HepG2 (cell line): ENCODE data around the gene BAZ2A. TPM values are rescaled to one million over a fixed set of nuclear protein-coding genes. Genes with fewer than 3 reads are reported as not detected.
A peak's percentile ranks its signal among the peaks of the same experiment; 100 is the strongest.

Experiments
- ATAC-seq: fragments of 200-7000 bp; cut with Tn5 transposase; 3 replicates; pipeline ENCODE4 v1.9.1; 2020; ENCODE audit warnings: mild to moderate bottlenecking, moderate library complexity
- Bru-seq: library from RNA; stranded (reverse); fragments of 400-500 nt; gene quantifications from one replicate; lab custom pipeline; 2021; lab: Mats Ljungman, UMichigan
- BruChase-seq, 2 experiments: library from RNA; stranded (reverse); fragments of 400-500 nt; gene quantifications; one replicate each; lab custom pipeline; 2021; lab: Mats Ljungman, UMichigan
- BruUV-seq: library from RNA; stranded (reverse); fragments of 400-500 nt; replicated peaks from 2 replicates; lab custom pipeline; 2021; lab: Mats Ljungman, UMichigan
- CTCF ChIA-PET: fragments of 300-600 bp; formaldehyde crosslinking; extraction: SDS; loops from one replicate; lab custom pipeline; 2021; ENCODE audit warnings: low total read pairs, inconsistent platforms, low intra/inter-chr PET ratio; lab: Yijun Ruan, JAX
- POLR2A ChIA-PET: fragments of 350-600 bp; sonication (Branson Sonifier 250); formaldehyde crosslinking; loops from one replicate; lab custom pipeline; 2020; ENCODE audit warnings: antibody characterized with exemption, inconsistent platforms; lab: Yijun Ruan, JAX
- DNase-seq: peaks from one replicate; pipeline ENCODE4 v3.0.0-alpha.2; 2015; ENCODE audit warnings: low spot score
- FAIRE-seq: peaks from 3 replicates; lab custom pipeline; 2011; peaks lifted over from hg19 to GRCh38; lab: Jason Lieb, UNC
- H2AFZ ChIP-seq: one replicate; pipeline ENCODE4 v1.6.1; 2011; ENCODE audit warnings: low read length, inconsistent platforms
- H3K27ac ChIP-seq: fragments of 300-600 bp; 3 replicates; pipeline ENCODE4 v1.8.0; 2011; ENCODE audit warnings: mixed run types, mild to moderate bottlenecking, mixed read lengths, low read length, inconsistent platforms; ENCODE audit not compliant: insufficient read depth; ENCODE audit errors: extremely low read length
- H3K27me3 ChIP-seq, 2 experiments: fragments of 200-600 bp in 1 of 2; 2 replicates in 1 of 2; 3 replicates in 1 of 2; pipeline versions ENCODE4 v1.6.0 to v1.8.0; 2011; ENCODE audit warnings: low read length in 2 of 2, mild to moderate bottlenecking in 2 of 2, moderate library complexity in 2 of 2, inconsistent platforms in 1 of 2; ENCODE audit not compliant: insufficient read depth in 2 of 2, control insufficient read depth in 1 of 2
- H3K36me3 ChIP-seq, 2 experiments: fragments of 200-600 bp in 1 of 2; replicated peaks in 1 of 2; 2 replicates in 1 of 2; 3 replicates in 1 of 2; pipeline versions ENCODE4 v1.5.1 to v1.8.0; 2011; ENCODE audit warnings: low read length in 2 of 2, inconsistent platforms in 1 of 2; ENCODE audit not compliant: insufficient read depth in 2 of 2, control insufficient read depth in 1 of 2
- H3K4me1 ChIP-seq: 2 replicates; pipeline ENCODE4 v1.5.1; 2012; ENCODE audit warnings: low read length, inconsistent platforms; ENCODE audit not compliant: insufficient read depth
- H3K4me2 ChIP-seq: 2 replicates; pipeline ENCODE4 v1.6.0; 2011; ENCODE audit warnings: low read depth, low read length, inconsistent platforms
- H3K4me3 ChIP-seq, 3 experiments: fragments of 200-600 bp in 1 of 3; sonication (generic), shearing (Covaris generic) in 1 of 3; replicated peaks in 1 of 3; 2 replicates each; pipeline ENCODE4 v1.5.1; 2011 to 2016; ENCODE audit warnings: low read length in 3 of 3, inconsistent platforms in 2 of 3, low read depth in 2 of 3, mild to moderate bottlenecking in 2 of 3, control low read depth in 1 of 3, mixed read lengths in 1 of 3; ENCODE audit not compliant: insufficient read depth in 1 of 3
- H3K79me2 ChIP-seq: one replicate; pipeline ENCODE4 v1.6.1; 2011; ENCODE audit warnings: low read length, inconsistent platforms; ENCODE audit not compliant: insufficient read depth
- H3K9ac ChIP-seq: 2 replicates; pipeline ENCODE4 v1.6.0; 2011; ENCODE audit warnings: mild to moderate bottlenecking, low read depth, low read length, inconsistent platforms; ENCODE audit not compliant: insufficient read depth
- H3K9me3 ChIP-seq: 2 replicates; pipeline ENCODE4 v1.5.1; 2012; ENCODE audit warnings: mild to moderate bottlenecking, low read length
- H4K20me1 ChIP-seq: 2 replicates; pipeline ENCODE4 v1.6.0; 2011; ENCODE audit warnings: inconsistent platforms, mild to moderate bottlenecking, low read length, moderate library complexity; ENCODE audit not compliant: insufficient read depth
- CAMTA2 ChIP-seq: sonication (generic); formaldehyde crosslinking; IDR thresholded peaks from 2 replicates; pipeline ENCODE4 v1.4.0; 2020; ENCODE audit warnings: mild to moderate bottlenecking, missing genetic modification reagents, borderline replicate concordance
- DDIT3 ChIP-seq: sonication (generic); formaldehyde crosslinking; IDR thresholded peaks from 2 replicates; pipeline ENCODE4 v1.4.0; 2020; ENCODE audit warnings: mild to moderate bottlenecking, missing genetic modification reagents
- MIER2 ChIP-seq: IDR thresholded peaks from 2 replicates; pipeline ENCODE4 v1.6.1; 2016; ENCODE audit warnings: missing biosample characterization, missing genetic modification reagents
- MTF1 ChIP-seq: sonication (generic); formaldehyde crosslinking; IDR thresholded peaks from 2 replicates; pipeline ENCODE4 v1.5.0; 2020; ENCODE audit warnings: missing genetic modification reagents
- SAP130 ChIP-seq: IDR thresholded peaks from 2 replicates; pipeline ENCODE4 v1.6.1; 2016; ENCODE audit warnings: low read depth
- SP1 ChIP-seq, 2 experiments: fragments of 450-650 bp in 1 of 2; sonication (generic) in 1 of 2; formaldehyde crosslinking in 1 of 2; IDR thresholded peaks; 2 replicates each; pipeline versions ENCODE4 v1.4.0 to v1.6.1; 2016 to 2020; ENCODE audit warnings: missing genetic modification reagents in 1 of 2
- ZNF160 ChIP-seq: sonication (generic); formaldehyde crosslinking; IDR thresholded peaks from 2 replicates; pipeline ENCODE4 v1.8.0; 2022; ENCODE audit warnings: mild to moderate bottlenecking, inconsistent platforms, missing genetic modification reagents
- ZNF362 ChIP-seq: sonication (generic); formaldehyde crosslinking; IDR thresholded peaks from 2 replicates; pipeline ENCODE4 v1.4.0; 2020; ENCODE audit warnings: missing genetic modification reagents, mild to moderate bottlenecking, borderline replicate concordance
- WGBS: methylation state at CpG from one replicate; pipeline ENCODE4 v1.1.6; 2017; ENCODE audit warnings: low lambda C conversion rate; 5-methylcytosine and 5-hydroxymethylcytosine counted together
- in situ Hi-C: cut with HindIII; loops from 2 replicates; pipeline ENCODE4 v1.10.0; 2017; ENCODE audit warnings: low pct_unique_long_range_greater_than_20kb; ENCODE audit not compliant: extremely low pct_ligation_motif_present
- intact Hi-C: fragments of 100-400 bp; cut with micrococcal nuclease; formaldehyde crosslinking; loops from one replicate; pipeline ENCODE4 v1.10.0; 2022; ENCODE audit not compliant: unreplicated experiment
- long read RNA-seq, 2 experiments: library from RNA in 1 of 2; library from polyadenylated mRNA in 1 of 2; stranded (forward) in 1 of 2; unstranded in 1 of 2; transcript quantifications; one replicate each; pipeline ENCODE4 v2.0.0, GENCODE V29; 2019 to 2022
- polyA minus RNA-seq, 3 experiments: library from RNA; depleted of rRNA, polyadenylated mRNA; stranded (reverse); fragments of >200 nt; gene quantifications; 2 replicates each; pipeline ENCODE4 v1.2.3, GENCODE V29; 2011; ENCODE audit warnings: low replicate concordance in 1 of 3
- polyA plus RNA-seq, 8 experiments: library from polyadenylated mRNA; depleted of rRNA in 3 of 8; stranded (reverse) in 7 of 8; unstranded in 1 of 8; fragments of >200 nt; fragmentation: Illumina TruSeq in 4 of 8; extraction: Trizol in 4 of 8; gene quantifications; 2 replicates each; pipeline versions ENCODE4 v1.2.1 to v1.2.3, GENCODE V29; 2011 to 2016; ENCODE audit warnings: low read depth in 4 of 8, missing spikeins in 1 of 8, mixed read lengths in 1 of 8; ENCODE audit not compliant: insufficient read depth in 1 of 8
- total RNA-seq, 5 experiments: library from RNA; depleted of rRNA; stranded (reverse); fragments of >200 nt; fragmentation: Illumina TruSeq; extraction: Trizol; gene quantifications; 2 replicates each; pipeline ENCODE4 v1.2.3, GENCODE V29; 2016; ENCODE audit warnings: low read depth in 1 of 5
- TF ChIP-seq, protein P1 (sequence below): sonication (generic); formaldehyde crosslinking; IDR thresholded peaks from 2 replicates; pipeline ENCODE4 v1.4.0; 2020; ENCODE audit warnings: missing genetic modification reagents
- TF ChIP-seq, protein P2 (sequence below): sonication (generic); formaldehyde crosslinking; IDR thresholded peaks from 2 replicates; pipeline ENCODE4 v1.5.0; 2020; ENCODE audit warnings: mild to moderate bottlenecking, missing genetic modification reagents

The BAZ2A gene
- total RNA-seq (2016; rRNA removed; fragmentation: Illumina TruSeq; extraction: Trizol): 21.8 and 25.5 TPM in 2 replicates
- 7.5 and 9.3 TPM in 2 replicates for total RNA-seq (2016; cell fraction: cytosol; rRNA removed; fragmentation: Illumina TruSeq; extraction: Trizol; ENCODE audit: low read depth)
- 19.6 and 20.3 TPM in 2 replicates for total RNA-seq (2016; cell fraction: insoluble cytoplasmic fraction; rRNA removed; fragmentation: Illumina TruSeq; extraction: Trizol)
- total RNA-seq (2016; cell fraction: membrane; rRNA removed; fragmentation: Illumina TruSeq; extraction: Trizol): 10.4 and 11.5 TPM in 2 replicates
- total RNA-seq (2016; cell fraction: nucleus; rRNA removed; fragmentation: Illumina TruSeq; extraction: Trizol): 26.9 and 27.3 TPM in 2 replicates
- 63.5 and 73.5 TPM in 2 replicates for polyA plus RNA-seq (2011; rRNA removed)
- 26.0 and 27.6 TPM in 2 replicates for polyA plus RNA-seq (2011; cell fraction: cytosol; rRNA removed)
- 119 and 134 TPM in 2 replicates for polyA plus RNA-seq (2011; cell fraction: nucleus; rRNA removed)
- 46.0 and 50.1 TPM in 2 replicates for polyA plus RNA-seq (2012)
- 0.96 and 1.7 TPM in 2 replicates for polyA plus RNA-seq (2016; cell fraction: cytosol; fragmentation: Illumina TruSeq; extraction: Trizol; ENCODE audit: low read depth)
- 18.5 and 25.0 TPM in 2 replicates for polyA plus RNA-seq (2016; cell fraction: insoluble cytoplasmic fraction; fragmentation: Illumina TruSeq; extraction: Trizol; ENCODE audit: low read depth)
- 4.6 and 4.7 TPM in 2 replicates for polyA plus RNA-seq (2016; cell fraction: membrane; fragmentation: Illumina TruSeq; extraction: Trizol; ENCODE audit: low read depth)
- 52.0 and 52.8 TPM in 2 replicates for polyA plus RNA-seq (2016; cell fraction: nucleus; fragmentation: Illumina TruSeq; extraction: Trizol; ENCODE audit: insufficient read depth, low read depth)
- 99.4 and 117 TPM in 2 replicates for polyA minus RNA-seq (2011; rRNA and poly(A)+ RNA removed; ENCODE audit: low replicate concordance)
- polyA minus RNA-seq (2011; cell fraction: cytosol; rRNA and poly(A)+ RNA removed): 47.0 and 52.8 TPM in 2 replicates
- polyA minus RNA-seq (2011; cell fraction: nucleus; rRNA and poly(A)+ RNA removed): 86.6 and 108 TPM in 2 replicates
- Bru-seq, nascent RNA: percentile 76 among the genes with signal in this experiment
- BruChase-seq, experiment 1, labeled RNA remaining after a 6-hour chase: percentile 93 among the genes with signal in this experiment
- BruChase-seq, experiment 2, labeled RNA remaining after a 2-hour chase: percentile 88 among the genes with signal in this experiment
- long read RNA-seq, experiment 1, full-length matches to known transcripts: 1 of 20 reads
- long read RNA-seq, experiment 1, partial matches to known transcripts: 10 of 20 reads
- long read RNA-seq, experiment 1, other reads (novel, unspliced or antisense): 9 of 20 reads
- long read RNA-seq, experiment 2, full-length matches to known transcripts: 1 of 124 reads
- long read RNA-seq, experiment 2, partial matches to known transcripts: 49 of 124 reads
- long read RNA-seq, experiment 2, other reads (novel, unspliced or antisense): 74 of 124 reads

GRCh38 chr12:56630180-56630632 lies at the start of gene BAZ2A:
Gene BAZ2A (minus strand): TSS chr12:56630326. CDS start chr12:56617530, 12,796 bp downstream.
- no TSS peak for BruUV-seq
- peaks cover 68% of the 10 kb centered on the region for H3K4me1 ChIP-seq
- POLR2A ChIA-PET: interaction anchor here (0.6 to 1.0 kb wide), 3 partner anchors 15 to 112 kb away, joined by 3 to 4 read pairs (median 3); partner anchors contain the start of gene ATP5F1B
- TF ChIP-seq ZNF362 (CRISPR knock-in tag) (peak; percentile 43; the same call in 1 of the 2 replicates), DDIT3 (CRISPR knock-in tag) (no peak), SAP130 (peak; percentile 91), CAMTA2 (CRISPR knock-in tag) (0 out of 2 replicates have a peak, but pooled peaks have one; percentile 57), SP1 (IDR thresholded peaks at IDR 0.05) (no peak), SP1 (CRISPR knock-in tag; IDR thresholded peaks at IDR 0.05) (peak; percentile 83), MTF1 (CRISPR knock-in tag) (no peak), ZNF160 (CRISPR knock-in tag) (no peak), MIER2 (CRISPR knock-in tag) (peak; percentile 14; the same call in 1 of the 2 replicates)
- TF ChIP-seq, protein P1, sequence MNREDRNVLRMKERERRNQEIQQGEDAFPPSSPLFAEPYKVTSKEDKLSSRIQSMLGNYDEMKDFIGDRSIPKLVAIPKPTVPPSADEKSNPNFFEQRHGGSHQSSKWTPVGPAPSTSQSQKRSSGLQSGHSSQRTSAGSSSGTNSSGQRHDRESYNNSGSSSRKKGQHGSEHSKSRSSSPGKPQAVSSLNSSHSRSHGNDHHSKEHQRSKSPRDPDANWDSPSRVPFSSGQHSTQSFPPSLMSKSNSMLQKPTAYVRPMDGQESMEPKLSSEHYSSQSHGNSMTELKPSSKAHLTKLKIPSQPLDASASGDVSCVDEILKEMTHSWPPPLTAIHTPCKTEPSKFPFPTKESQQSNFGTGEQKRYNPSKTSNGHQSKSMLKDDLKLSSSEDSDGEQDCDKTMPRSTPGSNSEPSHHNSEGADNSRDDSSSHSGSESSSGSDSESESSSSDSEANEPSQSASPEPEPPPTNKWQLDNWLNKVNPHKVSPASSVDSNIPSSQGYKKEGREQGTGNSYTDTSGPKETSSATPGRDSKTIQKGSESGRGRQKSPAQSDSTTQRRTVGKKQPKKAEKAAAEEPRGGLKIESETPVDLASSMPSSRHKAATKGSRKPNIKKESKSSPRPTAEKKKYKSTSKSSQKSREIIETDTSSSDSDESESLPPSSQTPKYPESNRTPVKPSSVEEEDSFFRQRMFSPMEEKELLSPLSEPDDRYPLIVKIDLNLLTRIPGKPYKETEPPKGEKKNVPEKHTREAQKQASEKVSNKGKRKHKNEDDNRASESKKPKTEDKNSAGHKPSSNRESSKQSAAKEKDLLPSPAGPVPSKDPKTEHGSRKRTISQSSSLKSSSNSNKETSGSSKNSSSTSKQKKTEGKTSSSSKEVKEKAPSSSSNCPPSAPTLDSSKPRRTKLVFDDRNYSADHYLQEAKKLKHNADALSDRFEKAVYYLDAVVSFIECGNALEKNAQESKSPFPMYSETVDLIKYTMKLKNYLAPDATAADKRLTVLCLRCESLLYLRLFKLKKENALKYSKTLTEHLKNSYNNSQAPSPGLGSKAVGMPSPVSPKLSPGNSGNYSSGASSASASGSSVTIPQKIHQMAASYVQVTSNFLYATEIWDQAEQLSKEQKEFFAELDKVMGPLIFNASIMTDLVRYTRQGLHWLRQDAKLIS: no peak
- TF ChIP-seq, protein P2, sequence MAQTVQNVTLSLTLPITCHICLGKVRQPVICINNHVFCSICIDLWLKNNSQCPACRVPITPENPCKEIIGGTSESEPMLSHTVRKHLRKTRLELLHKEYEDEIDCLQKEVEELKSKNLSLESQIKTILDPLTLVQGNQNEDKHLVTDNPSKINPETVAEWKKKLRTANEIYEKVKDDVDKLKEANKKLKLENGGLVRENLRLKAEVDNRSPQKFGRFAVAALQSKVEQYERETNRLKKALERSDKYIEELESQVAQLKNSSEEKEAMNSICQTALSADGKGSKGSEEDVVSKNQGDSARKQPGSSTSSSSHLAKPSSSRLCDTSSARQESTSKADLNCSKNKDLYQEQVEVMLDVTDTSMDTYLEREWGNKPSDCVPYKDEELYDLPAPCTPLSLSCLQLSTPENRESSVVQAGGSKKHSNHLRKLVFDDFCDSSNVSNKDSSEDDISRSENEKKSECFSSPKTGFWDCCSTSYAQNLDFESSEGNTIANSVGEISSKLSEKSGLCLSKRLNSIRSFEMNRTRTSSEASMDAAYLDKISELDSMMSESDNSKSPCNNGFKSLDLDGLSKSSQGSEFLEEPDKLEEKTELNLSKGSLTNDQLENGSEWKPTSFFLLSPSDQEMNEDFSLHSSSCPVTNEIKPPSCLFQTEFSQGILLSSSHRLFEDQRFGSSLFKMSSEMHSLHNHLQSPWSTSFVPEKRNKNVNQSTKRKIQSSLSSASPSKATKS (CRISPR knock-in tag): no peak

More at GRCh38 chr12:56630180-56630632, at the start of gene BAZ2A:
- in situ Hi-C loops: no loop called here
- H3K27me3 ChIP-seq: no peaks in the 10 kb centered on the region; a peak in 1 of 5 replicates
- peak; percentile 64 for DNase-seq
- CTCF ChIA-PET: no interaction called here
- H4K20me1 ChIP-seq: peaks cover 10% of the 10 kb centered on the region
- H3K4me3 ChIP-seq: peak within 1 kb of the TSS; percentile 98 to 100 (median 99)
- no peak for FAIRE-seq
- peaks cover 0 to 7% of the 10 kb centered on the region in 2 experiments; a peak in 1 of 5 replicates for H3K36me3 ChIP-seq
- WGBS: 4% methylated on average over 22 of the region's 31 CpGs
- H3K79me2 ChIP-seq: peaks cover 68% of the 10 kb centered on the region
- intact Hi-C loops: no loop called here
- H3K9ac ChIP-seq: peak within 1 kb of the TSS; percentile 92
- H3K27ac ChIP-seq: peak within 1 kb of the TSS; percentile 74
- peak; percentile 78 for ATAC-seq
- H3K9me3 ChIP-seq: no peaks in the 10 kb centered on the region
- H3K4me2 ChIP-seq: peak within 1 kb of the TSS; percentile 84
- no peak within 1 kb of the TSS for H2AFZ ChIP-seq
